Stimulated activated CD4-positive, alpha-beta T cell treated with anti-CD3 and anti-CD28 coated beads, Interleukin-1b, Interleukin-23, amount 100 ng/mL, for 1 hour (primary cell): Measurements from ENCODE around the gene DDX41.

Source experiments
- DNase-seq, 2 donors: peaks; one replicate each; pipeline ENCODE4 v3.0.0-alpha.2; 2020; ENCODE audit warnings: low read depth in 2 of 2

The DDX41 gene

GRCh38 chr5:177513500-177513899 lies 3.3 kb downstream of the DDX41 start:
- no peak for DNase-seq

DNA sequence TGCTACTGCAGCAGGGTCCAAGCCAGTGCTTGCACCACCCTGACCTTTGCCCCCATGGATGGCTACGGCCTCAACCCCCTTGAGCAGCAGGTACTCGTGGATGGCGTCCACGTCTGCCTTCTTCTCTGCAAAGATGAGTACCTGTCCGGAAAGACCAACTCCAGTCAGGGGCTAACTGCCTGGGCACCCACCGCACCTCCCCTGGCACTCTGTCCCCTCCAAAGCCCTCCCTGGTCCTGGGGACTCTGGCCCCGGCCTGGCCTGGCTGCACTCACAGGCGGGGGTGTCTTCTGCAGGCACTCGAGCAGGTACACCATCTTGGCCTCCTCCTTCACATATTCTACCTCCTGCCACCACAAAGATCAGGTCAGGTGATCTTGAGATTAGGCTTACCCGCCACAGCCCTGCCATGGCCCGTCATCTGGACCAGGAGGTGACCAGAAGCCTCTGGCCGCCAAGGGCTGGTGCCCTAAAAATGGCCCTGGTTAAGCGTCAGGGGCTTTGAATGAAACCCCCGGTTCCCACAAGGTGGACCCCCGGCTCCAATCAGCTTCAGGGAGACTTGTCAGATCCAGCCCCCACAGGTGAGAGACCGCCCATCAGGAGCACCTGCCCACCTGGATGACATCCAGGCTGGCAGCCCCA lies 3.9 kb downstream of the DDX41 start:
- no peak for DNase-seq

GRCh38 chr5:177511796-177512675 lies 4.7 kb downstream of the DDX41 start:
- DNase-seq = no peak

DNA sequence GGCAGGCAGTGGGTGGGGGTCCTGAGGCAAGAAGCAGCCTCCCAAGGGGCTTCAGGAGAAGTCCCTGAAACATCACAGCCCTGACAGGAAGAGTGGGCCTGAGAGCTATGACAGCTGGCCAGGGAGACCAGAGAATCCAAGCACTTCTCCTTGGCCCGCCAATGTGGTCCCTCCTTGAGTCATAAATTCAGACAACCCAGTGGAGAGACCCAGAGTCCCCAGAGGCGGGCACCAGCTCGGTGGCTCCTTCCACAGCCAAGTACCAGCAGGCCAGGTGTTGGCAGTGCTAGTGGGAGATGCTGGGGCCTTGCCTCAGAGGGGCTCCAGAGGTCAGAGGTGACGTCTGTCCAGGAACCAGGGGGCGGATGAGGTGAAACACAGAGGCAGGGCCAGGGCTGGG lies 5.6 kb downstream of the DDX41 start:
- DNase-seq = no peak

DNA sequence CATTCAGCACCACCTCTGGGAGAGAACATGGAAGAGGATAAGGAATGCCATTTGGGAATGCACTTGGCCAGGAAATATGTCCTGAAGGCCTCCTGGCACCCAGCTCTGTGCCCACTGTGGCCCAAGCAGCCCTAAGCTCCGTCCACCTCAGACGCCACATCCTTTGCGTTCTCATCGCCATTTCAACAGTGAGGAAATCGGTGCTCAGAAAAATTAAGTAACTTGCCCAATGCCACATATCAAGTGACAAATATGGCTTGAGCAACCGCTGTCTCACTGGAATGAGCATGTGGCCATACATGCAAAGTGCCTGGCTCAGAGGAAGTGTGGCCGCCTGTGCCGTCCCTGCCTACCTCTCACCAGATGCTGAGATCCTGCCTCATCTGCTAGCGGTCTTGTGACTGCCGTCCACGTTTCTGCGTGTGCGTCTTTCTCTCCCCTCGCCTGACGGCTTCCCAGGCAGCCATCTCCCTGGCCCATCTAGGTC lies 6.2 kb downstream of the DDX41 start:
- DNase-seq = no peak

DNA sequence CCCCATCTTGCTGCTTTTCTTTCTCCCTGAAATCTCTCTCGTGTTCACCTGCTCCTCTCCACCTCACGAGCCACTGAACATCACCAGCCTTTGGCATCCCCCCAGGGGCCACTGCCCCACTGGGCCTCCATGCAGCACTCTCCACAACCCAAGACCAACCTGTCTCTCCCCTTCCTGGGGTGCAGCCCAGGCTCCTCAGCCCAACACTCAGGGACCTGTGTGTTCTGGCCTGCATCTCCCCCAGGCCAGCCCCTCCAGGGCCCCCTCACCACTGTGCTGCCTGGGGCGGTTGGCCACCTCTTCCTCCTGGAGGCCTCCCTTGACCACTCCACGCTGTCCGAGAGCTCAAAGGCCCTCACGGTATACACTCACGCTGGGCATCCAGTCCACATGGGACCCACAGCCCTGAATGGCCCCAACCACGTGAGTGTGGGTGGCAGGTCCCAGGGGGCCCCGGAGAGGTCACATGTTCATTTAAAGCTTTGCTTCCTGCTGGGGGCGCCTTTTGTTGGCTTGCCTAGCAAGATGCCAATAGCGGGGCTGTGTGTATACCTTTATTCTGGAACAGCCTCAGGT lies 6.7 kb downstream of the DDX41 start:
- no peak for DNase-seq

GRCh38 chr5:177509381-177509951 lies 7.3 kb downstream of the DDX41 start, which contains the start of gene DOK3:
Gene DOK3 (minus strand): TSS chr5:177509826. CDS start chr5:177509540, 286 bp downstream.
- no peak for DNase-seq

GRCh38 chr5:177508837-177509236 lies 7.9 kb downstream of the DDX41 start:
- no peak for DNase-seq

GRCh38 chr5:177508221-177508611 lies 8.5 kb downstream of the DDX41 start:
- DNase-seq = no peak

DNA sequence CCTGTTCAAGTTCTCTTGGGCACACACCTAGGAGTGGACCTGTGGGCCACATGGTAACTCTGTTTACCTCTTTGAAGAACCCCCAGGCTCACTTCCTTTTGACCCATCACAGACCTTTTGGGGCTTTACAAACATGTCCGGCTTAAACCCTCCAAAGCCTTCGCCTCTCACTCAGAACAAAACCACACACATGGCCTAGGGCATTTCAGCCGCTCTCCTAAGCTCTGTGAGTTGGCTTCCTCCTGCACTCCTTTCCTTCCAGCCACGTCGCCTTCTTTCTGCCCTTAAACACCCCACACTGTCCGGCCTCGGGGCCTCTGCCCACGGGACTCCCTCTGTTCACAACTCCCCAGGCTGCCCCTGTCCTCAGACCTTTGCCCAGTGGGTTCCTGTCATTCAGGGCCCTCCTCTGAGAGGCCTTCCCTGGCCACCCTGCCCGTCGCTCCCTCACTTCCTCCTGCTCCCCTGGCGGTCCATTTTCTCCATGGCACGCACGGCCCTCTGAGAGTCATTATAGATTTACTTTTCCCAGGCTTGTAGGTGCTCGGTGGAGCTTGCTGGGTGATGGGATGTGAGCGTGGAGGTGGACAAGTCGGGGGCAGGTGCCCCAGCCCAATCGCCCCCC lies 9.1 kb downstream of the DDX41 start:
- no peak for DNase-seq

- no peak for DNase-seq
Observed at GRCh38 chr5:177507165-177507564, 9.6 kb downstream of the DDX41 start.

DNA sequence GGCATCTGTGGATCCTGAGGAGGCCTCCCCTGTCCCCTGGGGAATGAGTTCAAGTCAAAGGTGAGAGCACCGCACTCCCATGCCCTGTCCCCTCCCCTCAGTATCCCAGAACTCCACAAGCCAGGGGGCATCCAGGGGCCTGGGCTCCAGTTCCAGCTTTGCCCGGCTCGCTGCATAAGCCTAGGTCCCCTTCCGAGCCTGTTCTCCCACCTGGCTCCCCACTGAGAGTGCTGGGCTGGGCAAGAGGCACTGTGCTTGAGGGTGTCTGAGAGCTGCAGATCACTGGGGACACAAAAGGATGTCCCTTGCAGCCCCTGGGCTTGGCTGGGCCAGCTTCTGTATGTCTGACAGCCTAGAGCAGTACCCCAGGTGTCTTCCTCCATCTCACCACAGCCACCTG lies 11.7 kb downstream of the DDX41 start:
- DNase-seq = no peak

GRCh38 chr5:177504086-177505056 lies 12.4 kb downstream of the DDX41 start:
- no peak for DNase-seq

- DNase-seq = no peak
Observed at GRCh38 chr5:177503351-177504085, 13.2 kb downstream of the DDX41 start.

DNA sequence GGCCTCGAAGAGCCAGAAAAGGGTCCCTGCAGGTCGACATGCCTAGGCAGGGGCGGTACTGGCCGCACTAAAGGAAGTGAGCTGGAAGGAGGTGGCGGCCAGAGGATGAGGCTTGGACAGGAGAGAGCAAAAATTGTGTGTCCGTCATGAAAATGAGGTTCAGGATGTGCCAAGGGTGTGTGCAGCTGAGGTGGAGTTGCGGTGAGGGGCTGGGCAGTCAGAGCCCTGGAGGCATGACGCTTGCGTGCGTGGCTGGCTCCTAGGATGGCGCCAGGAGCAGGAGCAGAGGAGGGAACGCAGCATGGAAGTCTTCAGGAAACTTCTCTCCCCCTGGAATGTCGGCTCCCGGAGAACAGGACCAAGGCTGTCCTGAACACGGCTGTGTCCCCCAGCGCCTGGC lies 13.9 kb downstream of the DDX41 start:
- no peak for DNase-seq

DNA sequence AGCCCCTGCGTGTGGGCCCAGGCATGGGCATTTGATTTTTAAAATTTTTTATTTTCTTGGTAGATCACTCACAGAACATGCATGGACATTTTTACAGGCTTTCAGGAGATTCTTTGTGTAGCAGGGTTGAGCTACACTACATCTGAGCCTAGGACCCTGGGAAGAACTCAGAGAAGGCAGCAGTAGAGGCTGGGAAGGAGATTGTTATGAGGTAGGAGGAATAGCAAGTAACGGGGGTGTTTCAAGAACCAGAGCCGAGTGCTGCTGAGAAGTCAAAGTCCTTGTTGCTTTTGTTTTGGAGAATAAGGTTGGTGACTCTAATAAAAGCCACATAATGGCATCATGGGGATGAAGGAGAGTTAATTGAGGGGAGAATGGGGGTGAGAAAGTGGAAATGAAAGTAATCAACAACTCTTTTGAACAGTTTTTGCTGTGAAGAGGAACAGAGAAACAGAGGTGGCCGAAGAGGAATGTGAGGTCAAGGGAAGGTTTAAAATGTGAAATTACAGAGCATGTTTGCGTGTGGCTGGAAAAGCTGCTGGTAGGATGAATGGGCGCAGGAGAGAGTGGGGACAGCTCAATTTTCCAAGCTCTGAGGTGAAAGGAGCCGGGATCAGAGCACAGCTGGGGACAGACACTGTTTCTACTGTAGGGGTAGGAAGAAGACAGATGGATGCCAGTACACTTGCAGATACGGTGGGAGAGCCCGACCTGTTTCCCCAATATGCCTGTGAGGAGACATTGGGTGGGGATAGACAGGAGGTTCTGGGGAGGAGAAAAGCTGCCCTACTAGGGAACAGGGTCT lies 14.7 kb downstream of the DDX41 start:
- no peak for DNase-seq

GRCh38 chr5:177500685-177501522 lies 15.9 kb downstream of the DDX41 start:
- peak; percentile 70 to 85 for DNase-seq

DNA sequence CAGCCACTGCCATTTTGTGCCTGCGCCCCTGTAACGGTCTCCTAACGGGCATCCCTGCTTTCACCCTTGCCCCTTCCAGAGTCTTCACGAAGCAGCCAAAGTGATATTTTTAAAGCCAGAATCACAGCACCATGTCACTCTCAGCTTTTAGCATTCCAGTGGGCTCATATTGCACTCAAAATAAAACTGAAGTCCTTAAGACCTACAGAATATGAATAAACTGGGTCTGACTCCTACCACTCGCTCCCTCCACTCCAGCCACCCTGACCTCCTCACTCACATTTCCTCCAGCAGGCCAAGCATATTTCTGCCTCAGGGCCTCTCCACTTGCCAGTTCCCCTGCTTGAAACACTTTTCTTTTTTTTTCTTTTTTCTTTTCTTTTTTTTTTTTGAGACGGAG lies 16.9 kb downstream of the DDX41 start:
- no peak for DNase-seq
